ENCODE measurements around the gene PRCC. TPM values are rescaled to one million over a fixed set of nuclear protein-coding genes. Genes with fewer than 3 reads are reported as not detected.

PRCC gene
- total and polyA plus RNA-seq, 2 of the 13 experiments (the other 11 are each of a cell fraction or from before 2014, with no cell fraction given): 24.2 to 40.5 TPM

- peak; percentile 70; the same call in 1 of the 2 replicates for TF ChIP-seq FOXC1 (CRISPR knock-in tag; IDR thresholded peaks at IDR 0.05; ENCODE audit: borderline replicate concordance)
- 0 out of 2 replicates have a peak, but pooled peaks have one; percentile 16 for TF ChIP-seq GATAD2A (CRISPR knock-in tag; IDR thresholded peaks at IDR 0.05)
- no peak for TF ChIP-seq IRF2 (CRISPR knock-in tag; IDR thresholded peaks at IDR 0.05)
- no peak for TF ChIP-seq SRF (IDR thresholded peaks at IDR 0.05; ENCODE audit: low read depth, low read length)
- TF ChIP-seq MXD1 (CRISPR knock-in tag; IDR thresholded peaks at IDR 0.05): peak; percentile 45; the same call in 1 of the 2 replicates
- no peak for TF ChIP-seq CAMTA2 (CRISPR knock-in tag; IDR thresholded peaks at IDR 0.05; ENCODE audit: borderline replicate concordance)
- TF ChIP-seq TARDBP (CRISPR knock-in tag; IDR thresholded peaks at IDR 0.05): no peak
- TF ChIP-seq HDAC1 (CRISPR knock-in tag; IDR thresholded peaks at IDR 0.05): 0 out of 2 replicates have a peak, but pooled peaks have one; percentile 18
- TF ChIP-seq TBX3 (IDR thresholded peaks at IDR 0.05; ENCODE audit: borderline replicate concordance): 0 out of 2 replicates have a peak, but pooled peaks have one; percentile 9
- TF ChIP-seq RXRA (CRISPR knock-in tag; IDR thresholded peaks at IDR 0.05): peak; percentile 43; the same call in 1 of the 2 replicates
- no peak for TF ChIP-seq KDM4B (CRISPR knock-in tag; IDR thresholded peaks at IDR 0.05)
- no peak for TF ChIP-seq MIER2 (CRISPR knock-in tag; IDR thresholded peaks at IDR 0.05)
- TF ChIP-seq, protein P1, sequence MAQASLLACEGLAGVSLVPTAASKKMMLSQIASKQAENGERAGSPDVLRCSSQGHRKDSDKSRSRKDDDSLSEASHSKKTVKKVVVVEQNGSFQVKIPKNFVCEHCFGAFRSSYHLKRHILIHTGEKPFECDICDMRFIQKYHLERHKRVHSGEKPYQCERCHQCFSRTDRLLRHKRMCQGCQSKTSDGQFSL (CRISPR knock-in tag; IDR thresholded peaks at IDR 0.05): no peak
- TF ChIP-seq POGK (CRISPR knock-in tag; conservative IDR thresholded peaks at IDR 0.05): no peak
- TF ChIP-seq ELF1 (CRISPR knock-in tag; IDR thresholded peaks at IDR 0.05): peak; percentile 20; the same call in 1 of the 2 replicates
- no peak for TF ChIP-seq ZNF20 (CRISPR knock-in tag; IDR thresholded peaks at IDR 0.05)
- TF ChIP-seq ZSCAN31 (CRISPR knock-in tag; IDR thresholded peaks at IDR 0.05; ENCODE audit: low read depth): no peak
- TF ChIP-seq HDAC2 (CRISPR knock-in tag; IDR thresholded peaks at IDR 0.05): no peak
- no peak for TF ChIP-seq CCAR2 (optimal IDR thresholded peaks at IDR 0.05; ENCODE audit: low read depth, low read length)
- TF ChIP-seq FOXO1 (CRISPR knock-in tag; IDR thresholded peaks at IDR 0.05): no peak
- TF ChIP-seq CHD2 (IDR thresholded peaks at IDR 0.05; ENCODE audit: low read depth, low read length): no peak
- TF ChIP-seq ZNF589 (CRISPR knock-in tag; conservative IDR thresholded peaks at IDR 0.05): no peak
- no peak for TF ChIP-seq YEATS2 (CRISPR knock-in tag; IDR thresholded peaks at IDR 0.05; ENCODE audit: borderline replicate concordance)
- TF ChIP-seq TSC22D2 (CRISPR knock-in tag; IDR thresholded peaks at IDR 0.05; ENCODE audit: borderline replicate concordance): no peak
- TF ChIP-seq, protein P2, sequence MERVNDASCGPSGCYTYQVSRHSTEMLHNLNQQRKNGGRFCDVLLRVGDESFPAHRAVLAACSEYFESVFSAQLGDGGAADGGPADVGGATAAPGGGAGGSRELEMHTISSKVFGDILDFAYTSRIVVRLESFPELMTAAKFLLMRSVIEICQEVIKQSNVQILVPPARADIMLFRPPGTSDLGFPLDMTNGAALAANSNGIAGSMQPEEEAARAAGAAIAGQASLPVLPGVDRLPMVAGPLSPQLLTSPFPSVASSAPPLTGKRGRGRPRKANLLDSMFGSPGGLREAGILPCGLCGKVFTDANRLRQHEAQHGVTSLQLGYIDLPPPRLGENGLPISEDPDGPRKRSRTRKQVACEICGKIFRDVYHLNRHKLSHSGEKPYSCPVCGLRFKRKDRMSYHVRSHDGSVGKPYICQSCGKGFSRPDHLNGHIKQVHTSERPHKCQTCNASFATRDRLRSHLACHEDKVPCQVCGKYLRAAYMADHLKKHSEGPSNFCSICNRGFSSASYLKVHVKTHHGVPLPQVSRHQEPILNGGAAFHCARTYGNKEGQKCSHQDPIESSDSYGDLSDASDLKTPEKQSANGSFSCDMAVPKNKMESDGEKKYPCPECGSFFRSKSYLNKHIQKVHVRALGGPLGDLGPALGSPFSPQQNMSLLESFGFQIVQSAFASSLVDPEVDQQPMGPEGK (CRISPR knock-in tag; IDR thresholded peaks at IDR 0.05): peak; percentile 13; the same call in 1 of the 2 replicates
- peak; percentile 17; the same call in 1 of the 2 replicates for TF ChIP-seq FOSL2 (CRISPR knock-in tag; IDR thresholded peaks at IDR 0.05)
- TF ChIP-seq ETV5 (CRISPR knock-in tag; IDR thresholded peaks at IDR 0.05; ENCODE audit: borderline replicate concordance): 0 out of 2 replicates have a peak, but pooled peaks have one; percentile 14
- TF ChIP-seq NFE2 (CRISPR knock-in tag; IDR thresholded peaks at IDR 0.05): no peak
Observed at GRCh38 chr1:156748670-156749418, 18.5 kb upstream of the PRCC start (continued).
